IMR-90 (cell line): ENCODE results near the gene THY1. TPM values are rescaled to one million over a fixed set of nuclear protein-coding genes. Genes with fewer than 3 reads are reported as not detected.

ENCODE experiments used
- ATAC-seq: fragments of 200-7000 bp; cut with Tn5 transposase; 2 replicates; pipeline ENCODE4 v1.9.1; 2020; ENCODE audit warnings: low read depth, mild to moderate bottlenecking, moderate library complexity
- BruUV-seq: library from RNA; stranded (reverse); fragments of 400-500 nt; replicated peaks from 2 replicates; lab custom pipeline; 2021; lab: Mats Ljungman, UMichigan
- CTCF ChIA-PET: fragments of 300-600 bp; formaldehyde crosslinking; extraction: SDS; loops from one replicate; lab custom pipeline; 2021; ENCODE audit warnings: antibody characterized with exemption; lab: Yijun Ruan, JAX
- POLR2A ChIA-PET: fragments of 300-600 bp; sonication (Branson Sonifier 250); formaldehyde crosslinking; loops from one replicate; lab custom pipeline; 2022; ENCODE audit warnings: antibody characterized with exemption; ENCODE audit not compliant: unreplicated experiment; lab: Charles Lee
- DNase-seq: peaks from one replicate; pipeline ENCODE4 v3.0.0; 2013
- H2AFZ ChIP-seq: replicated peaks from 2 replicates; pipeline ENCODE3; 2013; ENCODE audit warnings: low read length, mild to moderate bottlenecking; ENCODE audit not compliant: poor library complexity
- H2AK5ac ChIP-seq: 2 replicates; pipeline ENCODE4 v1.6.1; 2013; ENCODE audit warnings: low read depth, low read length, inconsistent platforms
- H2AK9ac ChIP-seq: replicated peaks from 2 replicates; pipeline ENCODE3; 2013; ENCODE audit warnings: mild to moderate bottlenecking, low read depth, low read length, moderate library complexity; ENCODE audit not compliant: poor library complexity
- H2BK120ac ChIP-seq: 2 replicates; pipeline ENCODE4 v1.6.1; 2013; ENCODE audit warnings: low read depth, low read length, inconsistent platforms
- H2BK15ac ChIP-seq: 3 replicates; pipeline ENCODE4 v1.6.1; 2013; ENCODE audit warnings: low read depth, low read length, inconsistent platforms
- H2BK20ac ChIP-seq: 2 replicates; pipeline ENCODE4 v1.6.1; 2013; ENCODE audit warnings: low read depth, mild to moderate bottlenecking, inconsistent platforms, low read length, moderate library complexity
- H2BK5ac ChIP-seq: 2 replicates; pipeline ENCODE4 v1.6.1; 2013; ENCODE audit warnings: mild to moderate bottlenecking, low read depth, low read length, inconsistent platforms; ENCODE audit not compliant: poor library complexity, severe bottlenecking
- H3K14ac ChIP-seq: replicated peaks from 2 replicates; pipeline ENCODE4 v1.6.1; 2013; ENCODE audit warnings: low read depth, low read length, inconsistent platforms
- H3K18ac ChIP-seq: 2 replicates; pipeline ENCODE4 v1.6.1; 2013; ENCODE audit warnings: low read depth, low read length, control low read depth
- H3K23ac ChIP-seq: 2 replicates; pipeline ENCODE4 v1.6.1; 2013; ENCODE audit warnings: low read depth, low read length, inconsistent platforms
- H3K27ac ChIP-seq: 2 replicates; pipeline ENCODE4 v1.5.1; 2013; ENCODE audit warnings: mild to moderate bottlenecking, control low read depth, low read length; ENCODE audit not compliant: insufficient read depth
- H3K27me3 ChIP-seq: 2 replicates; pipeline ENCODE4 v1.6.1; 2013; ENCODE audit warnings: low read length; ENCODE audit not compliant: control insufficient read depth, insufficient read depth
- H3K36me3 ChIP-seq: 2 replicates; pipeline ENCODE4 v1.6.1; 2013; ENCODE audit warnings: low read length, mixed read lengths; ENCODE audit not compliant: control insufficient read depth, insufficient read depth
- H3K4ac ChIP-seq: 2 replicates; pipeline ENCODE4 v1.6.1; 2013; ENCODE audit warnings: low read depth, low read length, inconsistent platforms
- H3K4me1 ChIP-seq: 2 replicates; pipeline ENCODE4 v1.6.1; 2013; ENCODE audit warnings: low read length, mixed read lengths; ENCODE audit not compliant: control insufficient read depth, insufficient read depth
- H3K4me2 ChIP-seq: 2 replicates; pipeline ENCODE4 v1.6.1; 2013; ENCODE audit warnings: low read depth, mild to moderate bottlenecking, control low read depth, low read length, moderate library complexity
- H3K4me3 ChIP-seq: 2 replicates; pipeline ENCODE4 v1.5.1; 2013; ENCODE audit warnings: low read depth, mild to moderate bottlenecking, control low read depth, low read length, moderate library complexity; ENCODE audit not compliant: insufficient read depth
- H3K56ac ChIP-seq: 2 replicates; pipeline ENCODE4 v1.6.1; 2013; ENCODE audit warnings: low read length, inconsistent platforms; ENCODE audit not compliant: insufficient read depth; ENCODE audit errors: extremely low read depth
- H3K79me1 ChIP-seq, 2 experiments: 2 replicates each; pipeline ENCODE4 v1.6.1; 2013; ENCODE audit warnings: low read length in 2 of 2, inconsistent platforms in 1 of 2, low read depth in 1 of 2
- H3K9ac ChIP-seq: 2 replicates; pipeline ENCODE4 v1.6.1; 2013; ENCODE audit warnings: low read depth, low read length, control low read depth
- H3K9me1 ChIP-seq: 2 replicates; pipeline ENCODE4 v1.6.1; 2013; ENCODE audit warnings: low read length, inconsistent platforms; ENCODE audit not compliant: insufficient read depth
- H3K9me3 ChIP-seq: 2 replicates; pipeline ENCODE4 v1.6.1; 2013; ENCODE audit warnings: low read length; ENCODE audit not compliant: control insufficient read depth, insufficient read depth
- H4K20me1 ChIP-seq: 2 replicates; pipeline ENCODE4 v1.6.1; 2013; ENCODE audit warnings: low read length, inconsistent platforms; ENCODE audit not compliant: insufficient read depth
- H4K5ac ChIP-seq: 2 replicates; pipeline ENCODE4 v1.6.1; 2013; ENCODE audit warnings: mild to moderate bottlenecking, low read depth, low read length, control low read depth
- H4K8ac ChIP-seq, 2 experiments: 2 replicates each; pipeline ENCODE4 v1.6.1; 2013; ENCODE audit warnings: low read depth in 2 of 2, low read length in 2 of 2, control low read depth in 1 of 2, inconsistent platforms in 1 of 2
- H4K91ac ChIP-seq: 2 replicates; pipeline ENCODE4 v1.6.1; 2013; ENCODE audit warnings: low read depth, low read length, inconsistent platforms; ENCODE audit not compliant: insufficient read depth
- FOS ChIP-seq: fragments of 150-350 bp; IDR thresholded peaks from 2 replicates; pipeline ENCODE4 v1.6.1; 2016; ENCODE audit warnings: low read depth, low read length
- WGBS, 2 experiments: methylation state at CpG; one replicate each; pipeline versions ENCODE4 v1.1.5 to v1.1.7; 2013; ENCODE audit warnings: missing lambda C conversion rate in 2 of 2; ENCODE audit not compliant: insufficient read length in 1 of 2; ENCODE audit errors: extremely low coverage in 2 of 2; 5-methylcytosine and 5-hydroxymethylcytosine counted together
- dilution Hi-C: fragments of 300-500 bp; cut with HindIII; formaldehyde crosslinking; loops from one replicate; pipeline ENCODE4 v1.14.3; 2018; ENCODE audit warnings: low sequenced_read_pairs; ENCODE audit not compliant: unreplicated experiment
- in situ Hi-C: fragments of 300-500 bp; cut with MboI; formaldehyde crosslinking; loops from 3 replicates; pipeline ENCODE4 v1.14.3; 2019; ENCODE audit warnings: low sequenced_read_pairs, inconsistent platforms, mixed read lengths
- intact Hi-C: fragments of 100-400 bp; cut with micrococcal nuclease; formaldehyde crosslinking; loops from 2 replicates; pipeline ENCODE4 v1.10.0; 2022
- polyA plus RNA-seq, 3 experiments: library from polyadenylated mRNA; depleted of rRNA; stranded (reverse); fragments of >200 nt; gene quantifications; 2 replicates each; pipeline ENCODE4 v1.2.3, GENCODE V29; 2012; ENCODE audit warnings: low replicate concordance in 1 of 3
- total RNA-seq: library from RNA; depleted of rRNA; stranded (reverse); fragments of >200 nt; gene quantifications from 2 replicates; pipeline ENCODE4 v1.2.3, GENCODE V29; 2012

Gene THY1
- total and polyA plus RNA-seq, 2 of the 4 experiments (the other 2 are of a cell fraction) = 703 to 2,603 TPM

- no peak overlapping the region for H3K4me3 ChIP-seq
- no TSS peak for BruUV-seq
Observed at GRCh38 chr11:119460097-119460496, 37.1 kb upstream of the THY1 start.

More at GRCh38 chr11:119460097-119460496, 37.1 kb upstream of the THY1 start:
- 80% methylated on average over 7 of the region's 11 CpGs; no CpG with 5 or more reads in 1 of the 2 experiments for WGBS, 2 experiments
- Histone ChIP-seq H3K4me1 (peaks cover 21% of the 10 kb centered on the region), H3K27ac (peak overlapping the region; percentile 93), H3K27me3 (no peaks in the 10 kb centered on the region), H3K18ac (peak overlapping the region; percentile 88), H2AK5ac (peak overlapping the region; percentile 100), H3K4ac (peak overlapping the region; percentile 99), H3K14ac (peak overlapping the region; percentile 73), H4K5ac (peak overlapping the region; percentile 72), H2AFZ (peak overlapping the region; percentile 78), H3K79me1 (peaks cover 0 to 8% of the 10 kb centered on the region in 2 experiments; a peak in 1 of 4 replicates), H2BK5ac (peak overlapping the region; percentile 76), H3K9me3 (no peaks in the 10 kb centered on the region), H2BK20ac (peak overlapping the region; percentile 97), H3K9me1 (peaks cover 20% of the 10 kb centered on the region), H3K4me2 (peak overlapping the region; percentile 11), H2BK120ac (peak overlapping the region; percentile 98), H4K20me1 (no peaks in the 10 kb centered on the region), H4K8ac (peak overlapping the region; percentile 84 to 87; a peak in 3 of 4 replicates), H4K91ac (peak overlapping the region; percentile 84), H3K56ac (peak overlapping the region; percentile 84; the same call in 1 of the 2 replicates), H2BK15ac (peak overlapping the region; percentile 98; the same call in 2 of the 3 replicates), H2AK9ac (peak overlapping the region; percentile 86), H3K36me3 (no peaks in the 10 kb centered on the region), H3K9ac (peak overlapping the region; percentile 2; the same call in 1 of the 2 replicates), H3K23ac (peak overlapping the region; percentile 85; the same call in 1 of the 2 replicates)
- no peak; the same call in none of the 2 replicates for ATAC-seq
- no peak for TF ChIP-seq FOS
- ChIA-PET CTCF (no interaction called here), POLR2A (interaction anchor here (0.7 kb wide), 1 partner anchor 43 kb away, joined by 3 read pairs; no protein-coding TSS in a partner anchor)
- dilution Hi-C loops = no loop called here
- no peak for DNase-seq
- in situ Hi-C loops = no loop called here
- intact Hi-C loops = no loop called here
